ENCODE results near the gene TNFRSF4.

GRCh38 chr1:1173793-1174415 is 40.0 kb downstream of the TNFRSF4 start, which contains the start of gene TTLL10:
- TF ChIP-seq, protein P1, sequence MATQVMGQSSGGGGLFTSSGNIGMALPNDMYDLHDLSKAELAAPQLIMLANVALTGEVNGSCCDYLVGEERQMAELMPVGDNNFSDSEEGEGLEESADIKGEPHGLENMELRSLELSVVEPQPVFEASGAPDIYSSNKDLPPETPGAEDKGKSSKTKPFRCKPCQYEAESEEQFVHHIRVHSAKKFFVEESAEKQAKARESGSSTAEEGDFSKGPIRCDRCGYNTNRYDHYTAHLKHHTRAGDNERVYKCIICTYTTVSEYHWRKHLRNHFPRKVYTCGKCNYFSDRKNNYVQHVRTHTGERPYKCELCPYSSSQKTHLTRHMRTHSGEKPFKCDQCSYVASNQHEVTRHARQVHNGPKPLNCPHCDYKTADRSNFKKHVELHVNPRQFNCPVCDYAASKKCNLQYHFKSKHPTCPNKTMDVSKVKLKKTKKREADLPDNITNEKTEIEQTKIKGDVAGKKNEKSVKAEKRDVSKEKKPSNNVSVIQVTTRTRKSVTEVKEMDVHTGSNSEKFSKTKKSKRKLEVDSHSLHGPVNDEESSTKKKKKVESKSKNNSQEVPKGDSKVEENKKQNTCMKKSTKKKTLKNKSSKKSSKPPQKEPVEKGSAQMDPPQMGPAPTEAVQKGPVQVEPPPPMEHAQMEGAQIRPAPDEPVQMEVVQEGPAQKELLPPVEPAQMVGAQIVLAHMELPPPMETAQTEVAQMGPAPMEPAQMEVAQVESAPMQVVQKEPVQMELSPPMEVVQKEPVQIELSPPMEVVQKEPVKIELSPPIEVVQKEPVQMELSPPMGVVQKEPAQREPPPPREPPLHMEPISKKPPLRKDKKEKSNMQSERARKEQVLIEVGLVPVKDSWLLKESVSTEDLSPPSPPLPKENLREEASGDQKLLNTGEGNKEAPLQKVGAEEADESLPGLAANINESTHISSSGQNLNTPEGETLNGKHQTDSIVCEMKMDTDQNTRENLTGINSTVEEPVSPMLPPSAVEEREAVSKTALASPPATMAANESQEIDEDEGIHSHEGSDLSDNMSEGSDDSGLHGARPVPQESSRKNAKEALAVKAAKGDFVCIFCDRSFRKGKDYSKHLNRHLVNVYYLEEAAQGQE (IDR thresholded peaks at IDR 0.05) = no peak
- no peak for TF ChIP-seq PBX3 (IDR thresholded peaks at IDR 0.05)
- no peak for TF ChIP-seq CTCF (IDR thresholded peaks at IDR 0.05)
- TF ChIP-seq KDM1A (IDR thresholded peaks at IDR 0.05; ENCODE audit: low read depth) = no peak

Measured in A549 (cell line).